ENCODE data around the gene KIF17.

The KIF17 gene

DNA sequence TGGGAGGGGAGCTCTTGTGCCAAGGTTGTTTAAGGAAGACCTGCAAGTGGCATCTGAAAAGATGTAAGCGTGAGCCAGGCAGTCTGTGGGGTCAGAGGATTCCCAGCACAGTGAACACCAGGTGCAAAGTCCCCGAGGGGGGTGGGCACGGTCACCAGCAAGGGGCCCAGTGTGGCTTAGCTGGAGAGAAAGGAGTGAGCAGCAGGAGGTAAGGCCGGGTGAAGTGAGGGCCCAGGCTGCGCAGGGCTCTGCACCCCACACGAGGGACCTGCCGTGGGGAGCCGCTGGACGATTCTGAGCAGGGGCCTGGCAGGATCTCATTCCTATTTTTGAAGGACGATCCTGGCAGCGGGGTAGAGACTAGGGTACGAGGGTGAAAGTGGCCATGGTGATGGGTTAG is 60.8 kb downstream of the KIF17 start:
- no peak for DNase-seq

DNA sequence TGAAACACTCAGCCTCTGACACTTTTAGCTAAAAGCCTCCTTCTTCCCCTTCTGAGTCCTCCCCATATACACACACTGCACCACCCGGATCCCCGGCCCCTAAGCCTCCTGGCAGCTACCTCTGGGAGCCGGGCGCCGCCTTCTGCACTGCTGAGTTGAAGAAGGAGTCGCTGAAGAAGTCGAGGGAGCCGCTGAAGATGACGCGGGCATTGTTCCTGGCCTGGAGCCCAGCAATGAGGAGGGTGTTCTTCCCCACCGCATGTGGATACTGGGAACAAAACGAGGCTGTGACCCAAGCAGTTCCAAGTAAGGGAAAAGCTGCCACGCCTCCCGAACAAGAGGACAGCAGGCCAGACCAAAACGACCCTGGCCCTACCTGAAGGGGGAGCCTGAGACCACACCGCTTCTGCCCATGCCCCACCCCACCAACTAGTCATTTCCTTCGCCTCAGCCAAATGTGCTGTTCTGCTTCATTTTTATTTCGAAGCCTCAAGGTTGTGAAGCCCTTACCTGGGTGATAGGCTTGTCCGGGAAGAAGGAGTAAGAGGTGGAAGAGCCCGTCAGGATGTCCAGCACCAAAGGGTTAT is 63.6 kb downstream of the KIF17 start:
- DNase-seq = no peak

DNA sequence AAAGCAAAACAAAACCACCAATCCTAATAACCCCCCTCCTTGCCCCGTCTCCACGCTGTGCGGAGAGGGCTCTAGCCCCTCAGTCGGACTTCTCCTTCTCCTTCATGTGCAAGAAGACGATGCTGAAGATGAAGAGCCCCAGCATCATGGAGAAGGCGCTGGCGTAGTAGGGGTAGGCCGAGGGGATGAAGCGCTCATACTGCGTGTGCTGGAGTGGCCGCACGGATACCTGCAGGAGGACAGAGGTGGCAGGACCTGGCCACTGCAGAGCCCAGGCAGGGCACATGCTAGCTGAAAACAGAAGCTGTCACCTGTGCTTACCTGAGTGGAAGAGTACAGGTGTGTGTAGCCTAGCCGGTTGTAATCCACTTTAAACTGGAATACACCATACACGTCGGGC is 65.5 kb downstream of the KIF17 start:
- DNase-seq = no peak

DNA sequence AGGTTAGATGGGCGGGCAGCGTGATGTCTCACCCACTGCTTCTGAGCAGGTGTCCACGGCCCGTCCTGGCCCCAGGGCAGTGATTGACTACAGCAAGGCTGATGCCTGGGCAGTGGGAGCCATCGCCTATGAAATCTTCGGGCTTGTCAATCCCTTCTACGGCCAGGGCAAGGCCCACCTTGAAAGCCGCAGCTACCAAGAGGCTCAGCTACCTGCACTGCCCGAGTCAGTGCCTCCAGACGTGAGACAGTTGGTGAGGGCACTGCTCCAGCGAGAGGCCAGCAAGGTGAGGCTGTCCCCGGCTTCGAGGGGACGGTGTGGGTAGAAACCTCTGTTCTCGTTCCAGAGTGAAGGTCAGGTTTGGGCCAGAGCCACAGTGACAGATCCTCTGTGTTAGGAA is 68.9 kb downstream of the KIF17 start:
- no peak for DNase-seq

DNA sequence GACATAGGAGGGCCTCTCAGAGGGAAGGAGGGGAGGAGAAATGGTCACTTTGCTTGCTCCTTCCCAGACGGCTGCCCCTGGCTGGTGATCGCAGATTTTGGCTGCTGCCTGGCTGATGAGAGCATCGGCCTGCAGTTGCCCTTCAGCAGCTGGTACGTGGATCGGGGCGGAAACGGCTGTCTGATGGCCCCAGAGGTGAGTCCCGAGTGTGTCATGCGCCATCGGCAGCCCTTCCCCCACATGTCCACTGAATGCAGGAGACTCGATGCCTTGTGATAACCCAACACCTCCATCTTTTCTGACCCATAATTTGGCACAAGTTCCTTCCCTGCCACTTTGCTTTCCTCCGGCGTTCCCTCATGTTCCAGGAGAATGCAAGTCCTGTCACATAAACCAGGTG is 69.4 kb downstream of the KIF17 start:
- DNase-seq = no peak

DNA sequence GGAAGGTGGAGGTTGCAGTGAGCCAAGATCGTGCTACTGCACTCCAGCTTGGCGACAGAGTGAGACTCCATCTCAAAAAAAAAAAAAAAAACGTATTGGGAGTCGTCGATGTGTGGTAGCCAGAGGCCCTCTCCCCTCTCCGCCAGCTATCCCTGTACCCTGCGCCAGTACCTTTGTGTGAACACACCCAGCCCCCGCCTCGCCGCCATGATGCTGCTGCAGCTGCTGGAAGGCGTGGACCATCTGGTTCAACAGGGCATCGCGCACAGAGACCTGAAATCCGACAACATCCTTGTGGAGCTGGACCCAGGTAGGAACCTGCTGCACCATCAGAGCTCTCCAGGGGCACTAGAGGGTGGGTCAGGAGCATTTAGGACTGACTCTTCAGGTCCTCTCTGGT is 72.4 kb downstream of the KIF17 start:
- no peak for DNase-seq

DNA sequence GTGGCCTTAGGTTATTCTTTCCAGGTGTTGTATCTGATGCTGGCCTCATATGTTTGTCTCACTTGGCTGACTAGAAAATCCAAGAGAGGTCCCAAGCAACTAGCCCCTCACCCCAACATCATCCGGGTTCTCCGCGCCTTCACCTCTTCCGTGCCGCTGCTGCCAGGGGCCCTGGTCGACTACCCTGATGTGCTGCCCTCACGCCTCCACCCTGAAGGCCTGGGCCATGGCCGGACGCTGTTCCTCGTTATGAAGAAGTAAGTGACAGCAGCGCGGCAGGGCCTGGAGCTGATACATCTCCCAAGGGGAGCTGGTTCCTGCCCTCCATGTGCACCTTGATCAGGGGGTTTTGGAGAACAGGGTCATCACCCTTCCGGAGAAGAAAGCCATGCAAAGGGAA is 73.4 kb downstream of the KIF17 start:
- no peak for DNase-seq

DNA sequence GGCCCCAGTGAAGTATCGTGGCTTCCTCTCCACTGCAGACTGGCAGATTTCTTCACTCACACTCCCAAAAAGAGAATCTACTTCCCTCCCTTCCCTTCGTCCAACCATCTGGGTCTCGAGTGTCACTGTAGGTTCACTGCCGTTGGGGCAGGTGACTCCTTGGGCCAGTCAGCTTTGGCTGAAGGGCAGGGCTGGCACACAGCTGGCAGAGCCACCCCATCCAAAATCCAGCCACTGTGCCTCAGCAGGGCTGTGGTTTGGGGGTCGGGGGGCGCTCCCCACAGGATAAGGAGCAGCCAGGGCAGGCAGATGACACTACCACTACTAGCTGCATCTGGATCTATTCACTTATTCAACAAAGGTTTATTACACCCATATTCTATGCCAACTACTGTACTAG is 74.7 kb downstream of the KIF17 start:
- DNase-seq = no peak

DNA sequence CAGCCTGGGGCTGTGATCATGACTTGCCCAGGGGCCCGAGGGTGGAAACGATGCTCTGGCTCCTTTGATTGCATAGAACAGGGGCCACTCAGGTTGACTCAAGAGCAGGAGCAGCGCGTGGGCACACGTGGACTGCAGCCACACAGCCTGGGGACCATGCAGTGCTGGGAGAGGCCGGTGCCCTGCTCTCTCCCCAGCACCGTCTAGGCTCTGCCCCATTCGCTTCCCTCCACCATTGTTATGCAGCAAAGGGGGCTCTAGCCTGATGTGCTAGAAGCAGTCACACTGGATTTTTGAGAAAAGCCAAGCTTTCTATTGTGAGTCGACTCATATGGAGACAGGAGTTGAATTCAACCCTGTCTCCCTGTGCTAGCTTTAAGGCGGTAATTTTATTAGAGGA is 75.8 kb downstream of the KIF17 start:
- DNase-seq = no peak

DNA sequence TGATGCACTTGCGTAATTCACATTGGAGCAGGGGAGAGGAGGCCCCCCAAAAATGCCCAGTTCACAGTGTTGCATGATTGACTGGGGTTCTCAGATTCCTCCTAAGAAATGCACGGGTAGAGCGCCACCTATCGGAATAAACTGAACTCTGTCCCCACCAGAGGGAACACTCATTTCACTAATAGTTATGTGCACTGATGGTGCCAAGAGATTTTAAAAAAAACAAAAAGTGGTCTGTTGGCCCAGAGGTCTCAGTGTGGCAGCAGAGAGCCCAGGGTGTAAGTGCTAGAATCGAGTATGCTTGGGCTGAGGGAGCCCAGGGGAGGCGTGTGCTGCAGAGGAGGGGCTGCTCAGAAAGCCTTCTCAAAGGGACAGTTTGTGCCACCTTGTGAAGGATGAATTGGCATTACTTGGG is 77.6 kb downstream of the KIF17 start:
- peak; percentile 73 for DNase-seq

DNA sequence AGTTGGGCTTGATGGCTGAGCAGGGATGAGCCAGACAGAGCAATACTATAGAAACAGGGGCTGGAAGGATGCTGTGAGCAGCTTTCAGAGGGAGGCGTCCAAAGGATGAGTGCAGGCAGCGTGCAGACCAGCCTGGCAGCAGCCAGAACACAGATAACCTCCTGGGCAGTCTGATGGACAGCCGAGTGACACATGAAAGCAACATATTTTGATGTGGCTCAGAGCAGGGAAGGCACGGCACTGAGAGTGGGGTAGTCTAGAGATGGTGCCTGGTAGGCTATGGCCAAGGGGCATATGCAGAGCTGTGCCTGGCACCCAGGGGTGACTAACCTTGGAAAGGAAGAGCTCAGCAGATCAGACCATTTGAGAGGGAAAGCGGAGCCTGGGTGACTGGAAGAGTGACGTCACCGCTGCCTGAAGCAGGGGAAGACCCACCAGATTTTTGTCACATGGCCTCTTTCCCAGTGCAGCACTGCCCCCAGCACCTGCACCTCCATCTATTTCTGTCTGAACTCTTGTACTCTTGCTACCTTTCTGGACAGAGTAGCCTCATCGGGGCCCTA is 80.9 kb downstream of the KIF17 start:
- DNase-seq = no peak

DNA sequence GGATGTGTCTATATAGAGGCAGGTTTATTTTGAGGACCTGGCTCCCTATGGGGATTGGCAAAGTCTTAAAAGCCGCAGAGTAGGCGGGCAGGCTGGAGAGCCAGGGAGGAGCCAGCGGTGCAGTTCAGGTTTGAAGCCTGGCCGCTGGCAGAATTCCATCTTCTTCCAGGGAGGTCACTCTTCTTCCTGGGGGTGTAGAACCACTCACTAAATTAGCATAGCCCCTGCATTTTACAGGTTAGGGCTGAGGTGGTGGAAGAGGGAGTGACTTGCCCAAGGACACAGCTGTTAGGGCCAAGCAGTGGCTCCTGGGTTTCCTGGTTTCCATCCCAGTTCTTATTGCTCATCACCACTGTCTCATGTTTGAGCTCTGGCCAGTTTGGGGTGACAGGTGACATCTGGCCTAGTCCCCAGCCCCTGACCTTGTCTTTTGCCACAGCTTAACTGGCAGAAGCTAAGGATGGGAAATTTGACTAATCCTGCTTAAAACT is 83.2 kb downstream of the KIF17 start:
- no peak for DNase-seq

DNA sequence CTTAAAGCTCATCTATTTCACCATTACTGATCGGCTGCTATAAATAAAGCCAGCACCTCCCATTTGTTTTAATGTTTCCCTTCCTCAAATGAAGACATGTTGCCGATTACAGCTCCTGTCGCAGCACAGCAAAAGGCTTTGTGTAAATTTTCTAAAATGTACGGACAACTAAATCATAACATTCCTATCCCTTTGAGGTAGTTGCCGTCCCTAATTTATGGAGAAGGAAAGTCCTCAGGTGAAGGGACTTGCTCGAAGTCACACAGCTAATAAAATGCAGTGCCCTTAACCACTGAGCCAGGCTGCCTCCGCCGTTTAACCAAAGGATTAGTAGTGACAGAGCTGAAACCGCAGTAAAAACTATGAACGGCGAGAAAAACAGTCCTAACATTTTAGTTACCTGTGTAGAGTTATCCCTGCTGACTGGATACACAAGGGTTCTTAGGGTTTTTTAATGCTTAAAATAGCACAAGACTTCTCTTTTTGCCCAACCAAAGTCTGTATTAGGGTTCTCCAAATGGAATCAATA is 83.7 kb downstream of the KIF17 start:
- DNase-seq = peak; percentile 12

DNA sequence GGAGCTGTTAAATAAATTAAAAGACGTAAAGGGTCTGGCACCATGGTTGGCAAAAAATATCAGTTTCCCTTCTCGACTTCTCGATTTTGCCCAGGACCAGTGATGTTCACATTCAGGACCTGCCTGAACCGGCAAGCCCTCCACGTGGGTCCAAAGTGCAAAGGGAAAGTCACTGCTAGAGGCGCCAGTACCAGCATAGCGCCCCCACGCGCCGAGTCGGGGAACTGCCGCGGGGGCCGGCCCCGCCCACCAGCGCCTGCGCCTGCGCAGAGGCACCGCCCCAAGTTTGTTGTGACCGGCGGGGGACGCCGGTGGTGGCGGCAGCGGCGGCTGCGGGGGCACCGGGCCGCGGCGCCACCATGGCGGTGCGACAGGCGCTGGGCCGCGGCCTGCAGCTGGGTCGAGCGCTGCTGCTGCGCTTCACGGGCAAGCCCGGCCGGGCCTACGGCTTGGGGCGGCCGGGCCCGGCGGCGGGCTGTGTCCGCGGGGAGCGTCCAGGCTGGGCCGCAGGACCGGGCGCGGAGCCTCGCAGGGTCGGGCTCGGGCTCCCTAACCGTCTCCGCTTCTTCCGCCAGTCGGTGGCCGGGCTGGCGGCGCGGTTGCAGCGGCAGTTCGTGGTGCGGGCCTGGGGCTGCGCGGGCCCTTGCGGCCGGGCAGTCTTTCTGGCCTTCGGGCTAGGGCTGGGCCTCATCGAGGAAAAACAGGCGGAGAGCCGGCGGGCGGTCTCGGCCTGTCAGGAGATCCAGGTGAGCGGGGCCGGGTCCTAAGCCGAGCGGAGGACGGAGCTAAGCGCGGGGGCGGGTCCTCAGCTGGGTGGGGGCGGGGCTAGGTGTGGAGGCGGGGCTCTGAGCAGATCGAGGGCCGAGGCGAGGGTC is 84.4 kb downstream of the KIF17 start, which contains the start of gene PINK1:
Gene PINK1 (plus strand): TSS at position 269 of the 875 bp plus-strand sequence. CDS start 91 bp downstream, at position 360.
- peak; percentile 84 for DNase-seq

DNA sequence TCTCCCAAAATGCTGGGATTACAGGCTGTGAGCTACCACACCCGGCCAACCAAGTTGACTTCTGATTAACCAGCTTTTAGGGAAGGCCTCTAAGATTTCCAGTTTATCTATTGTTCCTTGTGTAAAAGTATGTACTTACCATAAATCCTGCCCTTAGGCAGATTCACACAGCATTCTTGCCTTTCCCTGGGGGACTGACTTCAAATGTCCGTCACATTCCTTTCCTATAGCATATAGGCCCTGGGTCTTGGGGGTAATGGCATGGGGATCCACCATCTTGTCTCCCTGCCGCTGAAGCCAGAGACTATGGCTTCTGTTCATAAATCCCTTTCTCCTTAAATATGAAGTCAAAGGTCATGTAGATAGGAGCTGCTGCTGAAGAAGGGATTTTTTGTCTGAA is 85.4 kb downstream of the KIF17 start:
- DNase-seq = no peak

DNA sequence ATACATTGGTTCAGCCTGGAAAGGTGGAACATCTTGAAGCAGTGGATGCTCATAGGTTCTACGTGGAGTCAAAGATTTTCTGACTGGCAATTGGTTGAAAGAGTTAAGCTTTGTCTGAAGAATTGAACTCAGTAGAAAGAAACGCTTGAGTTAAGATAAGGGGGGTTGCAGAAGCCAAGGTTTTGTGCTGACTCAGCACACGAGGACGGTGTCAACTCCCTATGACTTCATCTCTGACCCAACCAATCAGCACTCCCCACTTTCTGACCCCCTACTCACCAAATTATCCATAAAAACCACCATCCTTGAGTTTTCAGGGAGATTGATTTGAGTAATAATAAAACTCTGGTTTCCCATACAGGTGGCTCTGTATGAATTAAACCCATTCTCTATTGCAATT is 87.1 kb downstream of the KIF17 start:
- DNase-seq = no peak

DNA sequence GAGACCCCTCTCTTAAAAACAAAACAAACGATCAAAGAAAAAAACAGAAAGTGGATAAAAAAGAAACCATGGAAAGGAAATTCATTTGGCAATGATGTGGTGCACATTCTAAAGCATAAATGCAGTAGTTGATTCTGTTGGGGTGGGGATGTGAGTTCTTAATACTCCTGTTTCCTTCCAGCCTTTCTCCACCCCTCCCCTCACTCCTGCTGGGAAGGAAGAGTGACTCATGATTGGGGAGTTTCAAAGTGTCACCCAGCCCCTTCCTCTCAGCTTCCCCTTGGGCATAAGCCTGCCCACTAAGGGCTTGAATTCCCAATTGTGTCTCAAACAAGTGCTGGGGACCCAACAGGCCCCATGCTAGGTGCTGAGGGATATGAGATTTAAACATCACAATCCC is 91.3 kb downstream of the KIF17 start:
- DNase-seq = no peak

DNA sequence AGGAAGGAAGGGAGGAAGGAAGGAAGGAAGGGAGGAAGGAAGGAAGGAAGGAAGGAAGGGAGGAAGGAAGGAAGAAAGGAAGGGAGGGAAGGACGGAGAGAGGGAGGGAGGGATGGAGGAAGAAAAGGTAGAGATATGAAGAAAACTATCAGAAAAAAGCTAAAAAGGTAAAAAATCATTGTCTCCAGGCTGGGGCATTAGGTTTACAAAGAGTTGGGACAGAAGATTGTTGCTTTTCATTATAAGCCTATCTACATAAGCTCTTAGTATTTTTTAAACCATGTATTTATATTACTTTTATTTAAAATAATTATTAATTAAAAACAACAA is 91.7 kb downstream of the KIF17 start:
- no peak for DNase-seq

DNA sequence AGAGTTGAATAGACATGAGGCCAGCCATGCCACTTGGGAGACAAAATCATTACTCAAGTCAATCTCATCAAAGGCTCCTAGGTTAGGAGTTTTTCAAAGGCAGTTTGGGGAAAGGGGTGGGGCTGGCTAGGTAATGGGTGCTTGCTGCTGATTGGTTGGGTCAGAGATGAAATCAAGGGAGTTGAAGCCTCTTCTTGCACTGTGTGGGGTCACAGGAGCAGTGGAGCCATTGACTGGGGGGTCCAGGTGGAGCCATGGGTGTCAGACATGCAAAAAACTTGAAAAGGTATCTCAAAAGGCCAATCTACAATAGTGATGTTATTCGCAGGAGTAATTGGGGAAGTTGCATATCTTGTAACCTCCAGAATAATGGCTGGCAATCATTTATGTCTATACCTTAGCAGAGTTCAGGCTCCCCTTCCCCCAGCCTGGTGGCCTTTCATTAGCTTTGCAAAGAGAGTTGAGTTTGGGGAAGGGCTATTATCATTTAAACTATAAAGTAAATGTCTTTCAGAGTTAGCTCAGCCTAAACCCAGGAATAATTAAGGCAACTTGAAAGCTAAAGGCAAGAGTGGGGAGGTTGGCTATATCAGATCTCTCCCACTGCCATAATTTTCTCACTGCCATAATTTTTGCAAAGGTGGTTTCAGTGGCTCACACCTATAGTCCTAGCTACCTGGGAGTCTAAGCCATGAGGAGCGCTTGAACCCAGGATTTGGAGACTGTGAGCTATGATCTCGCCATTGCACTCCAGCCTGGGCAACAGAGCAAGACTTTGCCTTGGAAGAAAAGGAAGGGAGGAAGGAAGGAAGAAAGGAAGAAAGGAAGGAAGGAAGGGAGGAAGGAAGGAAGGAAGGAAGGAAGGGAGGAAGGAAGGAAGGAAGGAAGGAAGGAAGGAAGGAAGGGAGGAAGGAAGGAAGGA is 92.4 kb downstream of the KIF17 start:
- no peak for DNase-seq

DNA sequence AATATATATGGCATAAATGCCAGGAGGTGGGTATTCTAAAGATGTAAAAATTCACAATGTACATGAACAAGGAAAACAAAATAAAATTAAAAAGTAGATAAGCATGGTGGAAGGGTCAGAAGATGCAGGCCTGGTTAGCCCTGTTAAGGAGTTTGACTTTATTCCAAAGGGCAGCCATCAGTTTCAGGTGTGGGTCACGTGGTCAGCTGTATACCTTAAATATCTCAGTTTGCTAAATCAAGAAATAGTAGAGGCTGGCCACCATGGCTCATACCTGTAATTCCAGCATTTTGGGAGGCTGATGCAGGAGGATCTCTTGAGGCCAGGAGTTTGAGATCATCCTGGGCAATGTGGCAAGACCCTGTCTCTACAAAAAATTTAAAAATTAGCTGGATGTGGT is 93.1 kb downstream of the KIF17 start:
- DNase-seq = no peak

DNA sequence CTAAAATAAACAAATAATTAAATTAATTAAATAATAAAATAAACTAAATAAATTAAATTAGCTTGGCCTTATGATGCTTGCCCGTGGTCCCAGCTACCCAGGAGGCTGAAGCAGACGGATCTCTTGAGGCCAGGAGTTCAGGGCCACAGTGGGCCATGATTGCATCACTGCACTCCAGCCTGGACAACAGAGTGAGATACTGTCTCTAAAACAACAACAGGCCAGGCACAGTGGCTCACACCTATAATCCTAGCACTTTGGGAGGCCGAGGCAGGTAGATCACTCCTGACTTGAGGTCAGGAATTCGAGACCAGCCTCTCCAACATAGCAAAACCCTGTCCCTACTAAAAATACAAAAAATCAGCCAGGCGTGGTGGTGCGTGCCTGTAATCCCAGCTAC is 96.8 kb downstream of the KIF17 start:
- no peak for DNase-seq

DNA sequence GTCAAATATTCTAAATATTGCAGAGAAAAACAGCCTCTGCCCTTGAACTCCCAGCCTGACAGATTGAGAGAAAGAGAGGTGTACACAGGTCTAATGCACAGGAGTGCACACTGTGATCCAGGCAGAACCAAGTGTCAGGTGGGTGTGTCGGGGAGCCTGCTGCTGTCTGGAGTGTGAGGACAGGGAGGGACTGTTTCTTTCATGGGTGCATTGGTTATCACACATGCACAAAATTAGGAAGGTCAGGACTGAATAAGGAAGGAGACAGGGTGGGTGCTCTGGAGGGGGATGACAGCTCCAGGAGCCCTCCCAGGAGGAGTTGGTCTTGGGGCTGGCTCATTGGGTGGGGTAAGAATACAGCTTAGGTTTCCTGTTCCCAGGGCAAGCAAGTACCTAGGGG is 97.8 kb downstream of the KIF17 start:
- DNase-seq = no peak

DNA sequence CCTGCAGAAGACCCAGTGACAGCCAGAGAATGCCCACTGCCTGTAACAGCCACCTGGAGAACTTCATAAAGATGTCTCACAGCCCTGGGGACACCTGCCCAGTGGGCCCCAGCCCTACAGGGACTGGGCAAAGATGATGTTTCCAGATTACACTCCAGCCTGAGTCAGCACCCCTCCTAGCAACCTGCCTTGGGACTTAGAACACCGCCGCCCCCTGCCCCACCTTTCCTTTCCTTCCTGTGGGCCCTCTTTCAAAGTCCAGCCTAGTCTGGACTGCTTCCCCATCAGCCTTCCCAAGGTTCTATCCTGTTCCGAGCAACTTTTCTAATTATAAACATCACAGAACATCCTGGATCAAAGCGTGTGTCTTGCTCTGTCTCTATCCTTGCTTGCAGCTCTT is 99.3 kb downstream of the KIF17 start:
- DNase-seq = no peak
